ENCODE results near the gene PSMD8. TPM values are rescaled to one million over a fixed set of nuclear protein-coding genes. Genes with fewer than 3 reads are reported as not detected.

Gene PSMD8
- polyA plus RNA-seq, 1 experiment: 287 TPM

DNA sequence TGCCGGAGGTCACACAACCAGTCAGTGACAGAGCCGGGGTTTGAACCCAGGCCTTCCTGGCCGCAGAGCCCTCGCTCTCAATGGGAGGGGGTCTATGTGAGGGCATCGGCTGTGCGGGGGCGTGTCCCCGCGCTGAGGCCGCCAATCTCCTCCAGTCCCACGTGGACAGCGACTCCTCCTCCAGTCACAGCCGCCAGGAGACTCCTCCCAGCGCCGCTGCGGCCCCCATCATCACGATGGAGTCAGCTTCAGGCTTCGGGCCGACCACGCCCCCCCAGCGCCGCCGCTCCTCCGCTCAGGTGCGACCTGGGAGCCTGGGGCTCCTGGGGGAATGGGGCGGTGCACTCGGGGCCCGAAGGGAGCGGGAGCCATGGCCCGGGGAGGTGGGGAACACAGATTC lies 20.1 kb downstream of the PSMD8 start:
- DNase-seq (ENCODE audit: low read depth, low spot score): no peak
- no peaks in the 10 kb centered on the region for H3K27me3 ChIP-seq (ENCODE audit: control insufficient read depth, insufficient read depth, low read length)
- ChIA-PET CTCF (interaction anchor here (1.3 to 1.6 kb wide), 2 partner anchors 9 to 150 kb away, joined by 3 to 18 read pairs; partner anchors contain the start of gene FAM98C), POLR2A (no interaction called here)
- peaks cover 7% of the 10 kb centered on the region; the same call in 1 of the 2 replicates for H3K9me3 ChIP-seq (ENCODE audit: control insufficient read depth, insufficient read depth, low read length)
- no peak overlapping the region for H3K27ac ChIP-seq (ENCODE audit: low read depth, low read length)
- no peak overlapping the region for H3K4me3 ChIP-seq (ENCODE audit: low read depth, low read length)
- TF ChIP-seq, protein P1, sequence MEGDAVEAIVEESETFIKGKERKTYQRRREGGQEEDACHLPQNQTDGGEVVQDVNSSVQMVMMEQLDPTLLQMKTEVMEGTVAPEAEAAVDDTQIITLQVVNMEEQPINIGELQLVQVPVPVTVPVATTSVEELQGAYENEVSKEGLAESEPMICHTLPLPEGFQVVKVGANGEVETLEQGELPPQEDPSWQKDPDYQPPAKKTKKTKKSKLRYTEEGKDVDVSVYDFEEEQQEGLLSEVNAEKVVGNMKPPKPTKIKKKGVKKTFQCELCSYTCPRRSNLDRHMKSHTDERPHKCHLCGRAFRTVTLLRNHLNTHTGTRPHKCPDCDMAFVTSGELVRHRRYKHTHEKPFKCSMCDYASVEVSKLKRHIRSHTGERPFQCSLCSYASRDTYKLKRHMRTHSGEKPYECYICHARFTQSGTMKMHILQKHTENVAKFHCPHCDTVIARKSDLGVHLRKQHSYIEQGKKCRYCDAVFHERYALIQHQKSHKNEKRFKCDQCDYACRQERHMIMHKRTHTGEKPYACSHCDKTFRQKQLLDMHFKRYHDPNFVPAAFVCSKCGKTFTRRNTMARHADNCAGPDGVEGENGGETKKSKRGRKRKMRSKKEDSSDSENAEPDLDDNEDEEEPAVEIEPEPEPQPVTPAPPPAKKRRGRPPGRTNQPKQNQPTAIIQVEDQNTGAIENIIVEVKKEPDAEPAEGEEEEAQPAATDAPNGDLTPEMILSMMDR (IDR thresholded peaks at IDR 0.05; ENCODE audit: low read depth, low read length): no peak

DNA sequence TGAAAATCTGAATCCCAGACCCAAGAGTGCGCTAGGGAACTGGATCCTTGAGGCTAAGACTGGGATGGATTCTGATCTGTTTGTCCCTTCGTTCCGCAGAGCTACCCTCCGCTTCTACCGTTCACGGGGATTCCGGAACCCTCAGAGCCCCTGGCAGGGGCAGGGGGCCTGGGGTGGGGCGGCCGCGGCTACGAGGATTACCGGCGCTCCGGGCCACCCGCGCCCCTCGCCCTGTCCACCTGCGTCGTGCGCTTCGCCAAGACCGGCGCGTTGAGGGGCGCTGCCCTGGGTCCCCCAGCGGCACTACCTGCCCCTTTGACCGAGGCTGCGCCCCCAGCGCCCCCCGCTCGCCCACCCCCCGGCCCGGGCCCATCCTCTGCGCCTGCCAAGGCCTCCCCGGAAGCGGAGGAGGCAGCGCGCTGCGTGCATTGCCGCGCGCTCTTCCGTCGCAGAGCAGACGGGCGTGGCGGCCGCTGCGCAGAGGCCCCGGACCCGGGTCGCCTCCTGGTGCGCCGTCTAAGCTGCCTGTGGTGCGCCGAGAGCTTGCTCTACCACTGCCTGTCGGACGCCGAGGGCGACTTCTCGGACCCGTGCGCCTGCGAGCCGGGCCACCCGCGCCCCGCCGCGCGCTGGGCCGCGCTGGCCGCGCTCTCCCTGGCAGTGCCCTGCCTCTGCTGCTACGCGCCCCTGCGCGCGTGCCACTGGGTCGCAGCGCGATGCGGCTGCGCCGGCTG lies 21.2 kb downstream of the PSMD8 start:
- H3K27ac ChIP-seq (ENCODE audit: low read depth, low read length): no peak overlapping the region
- ChIA-PET POLR2A (no interaction called here), CTCF (interaction anchor here (0.6 kb wide), 1 partner anchor 238 kb away, joined by 5 read pairs; no protein-coding TSS in a partner anchor)
- TF ChIP-seq, protein P1 (IDR thresholded peaks at IDR 0.05; ENCODE audit: low read depth, low read length): no peak
- peaks cover 7% of the 10 kb centered on the region; the same call in 1 of the 2 replicates for H3K9me3 ChIP-seq (ENCODE audit: control insufficient read depth, insufficient read depth, low read length)
- no peaks in the 10 kb centered on the region for H3K27me3 ChIP-seq (ENCODE audit: control insufficient read depth, insufficient read depth, low read length)
- no peak overlapping the region for H3K4me3 ChIP-seq (ENCODE audit: low read depth, low read length)
- no peak for DNase-seq (ENCODE audit: low read depth, low spot score)

DNA sequence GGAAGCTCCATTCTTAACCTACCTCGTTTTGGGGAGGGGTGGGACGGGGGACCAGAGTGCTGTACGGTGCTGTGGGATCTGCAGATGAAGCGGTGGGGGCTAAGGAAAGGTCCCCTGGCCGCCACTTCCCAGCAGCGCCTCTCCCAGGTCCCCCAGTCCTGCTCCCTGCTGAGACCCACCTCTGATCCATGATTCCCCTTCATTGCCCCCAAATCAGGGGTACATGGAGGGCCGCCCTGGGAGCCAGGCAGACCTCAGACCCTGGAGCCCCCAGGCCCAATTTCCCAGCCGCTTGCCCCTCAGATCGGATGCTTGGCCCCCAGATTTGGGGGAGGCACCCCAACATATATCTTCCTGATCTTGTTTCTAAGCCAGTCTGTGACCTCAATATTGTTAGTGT lies 24.7 kb downstream of the PSMD8 start:
- CTCF ChIA-PET: interaction anchor here (0.6 to 1.6 kb wide), 2 partner anchors 9 to 162 kb away, joined by 3 to 6 read pairs; no protein-coding TSS in a partner anchor
- no peak for DNase-seq (ENCODE audit: low read depth, low spot score)
- POLR2A ChIA-PET: no interaction called here

DNA sequence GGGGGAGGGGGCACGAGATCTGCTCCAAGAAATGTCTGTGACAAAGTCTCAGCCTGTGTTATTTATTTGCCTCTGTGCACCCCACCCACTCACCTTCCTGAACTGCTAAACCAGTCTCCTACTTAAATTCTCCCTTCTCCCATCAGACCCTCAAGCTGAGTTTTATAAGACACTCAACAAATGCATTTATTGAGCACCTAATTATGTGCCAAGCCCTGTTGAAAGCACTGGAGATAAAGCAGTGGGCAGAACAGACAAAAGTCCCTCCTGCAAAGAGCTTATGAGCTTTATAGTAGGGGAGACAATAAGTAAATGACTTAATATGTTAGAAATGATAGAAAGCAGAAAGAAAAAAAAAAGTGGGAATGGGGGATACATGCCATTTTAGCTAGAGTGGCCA lies 25.2 kb downstream of the PSMD8 start:
- Histone ChIP-seq H3K27ac (ENCODE audit: low read depth, low read length) (no peak overlapping the region), H3K4me3 (ENCODE audit: low read depth, low read length) (no peak overlapping the region), H3K9me3 (ENCODE audit: control insufficient read depth, insufficient read depth, low read length) (peaks cover 5% of the 10 kb centered on the region; the same call in 1 of the 2 replicates), H3K27me3 (ENCODE audit: control insufficient read depth, insufficient read depth, low read length) (no peaks in the 10 kb centered on the region)
- ChIA-PET CTCF (interaction anchor here (0.6 to 1.6 kb wide), 3 partner anchors 10 to 531 kb away, joined by 3 to 6 read pairs (median 5); partner anchors contain the start of genes MRPS12 and SARS2), POLR2A (no interaction called here)
- DNase-seq (ENCODE audit: low read depth, low spot score): no peak
- TF ChIP-seq, protein P1 (IDR thresholded peaks at IDR 0.05; ENCODE audit: low read depth, low read length): no peak

More for the DNA sequence above, 24.7 kb downstream of the PSMD8 start:
- H3K9me3 ChIP-seq (ENCODE audit: control insufficient read depth, insufficient read depth, low read length): peaks cover 7% of the 10 kb centered on the region; the same call in 1 of the 2 replicates
- no peak overlapping the region for H3K4me3 ChIP-seq (ENCODE audit: low read depth, low read length)
- TF ChIP-seq, protein P1 (IDR thresholded peaks at IDR 0.05; ENCODE audit: low read depth, low read length): no peak
- no peak overlapping the region for H3K27ac ChIP-seq (ENCODE audit: low read depth, low read length)
- no peaks in the 10 kb centered on the region for H3K27me3 ChIP-seq (ENCODE audit: control insufficient read depth, insufficient read depth, low read length)

DNA sequence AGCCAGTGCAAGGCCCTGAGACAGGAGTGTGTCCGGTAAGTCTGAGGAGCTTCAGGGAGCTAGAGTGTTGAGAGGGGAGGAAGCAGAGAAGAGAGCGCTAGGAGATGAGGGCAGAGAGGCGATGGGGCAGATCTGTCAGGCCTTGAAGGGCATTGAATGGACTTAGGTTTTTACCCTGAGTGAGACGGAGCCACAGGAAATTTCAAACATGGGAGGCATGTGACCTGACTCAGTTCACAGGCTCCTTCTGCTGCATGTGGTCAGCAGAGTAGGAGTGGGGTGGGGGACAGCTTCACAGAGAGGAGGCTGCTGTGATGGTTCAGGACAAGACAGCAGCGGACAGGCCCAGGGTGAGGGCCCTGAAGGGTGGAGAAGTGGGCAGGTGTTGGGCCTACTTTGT lies 26.0 kb downstream of the PSMD8 start:
- TF ChIP-seq, protein P1 (IDR thresholded peaks at IDR 0.05; ENCODE audit: low read depth, low read length): no peak
- Histone ChIP-seq H3K27ac (ENCODE audit: low read depth, low read length) (no peak overlapping the region), H3K9me3 (ENCODE audit: control insufficient read depth, insufficient read depth, low read length) (no peaks in the 10 kb centered on the region), H3K4me3 (ENCODE audit: low read depth, low read length) (no peak overlapping the region), H3K27me3 (ENCODE audit: control insufficient read depth, insufficient read depth, low read length) (no peaks in the 10 kb centered on the region)
- CTCF ChIA-PET: interaction anchor here (1.2 to 1.6 kb wide), 2 partner anchors 11 to 530 kb away, joined by 5 to 6 read pairs; partner anchors contain the start of genes MRPS12 and SARS2
- DNase-seq (ENCODE audit: low read depth, low spot score): no peak
- POLR2A ChIA-PET: no interaction called here
